Measurements from ENCODE around the gene IL3RA.
"Not testable (repeated sequence)": the region's sequence is repeated elsewhere in the genome, so short reads cannot be mapped to it uniquely, and the experiment has no call there.

Gene IL3RA

GRCh38 chrX:1400742-1401471 lies 64.3 kb downstream of the IL3RA start:
- no peak for DNase-seq

DNA sequence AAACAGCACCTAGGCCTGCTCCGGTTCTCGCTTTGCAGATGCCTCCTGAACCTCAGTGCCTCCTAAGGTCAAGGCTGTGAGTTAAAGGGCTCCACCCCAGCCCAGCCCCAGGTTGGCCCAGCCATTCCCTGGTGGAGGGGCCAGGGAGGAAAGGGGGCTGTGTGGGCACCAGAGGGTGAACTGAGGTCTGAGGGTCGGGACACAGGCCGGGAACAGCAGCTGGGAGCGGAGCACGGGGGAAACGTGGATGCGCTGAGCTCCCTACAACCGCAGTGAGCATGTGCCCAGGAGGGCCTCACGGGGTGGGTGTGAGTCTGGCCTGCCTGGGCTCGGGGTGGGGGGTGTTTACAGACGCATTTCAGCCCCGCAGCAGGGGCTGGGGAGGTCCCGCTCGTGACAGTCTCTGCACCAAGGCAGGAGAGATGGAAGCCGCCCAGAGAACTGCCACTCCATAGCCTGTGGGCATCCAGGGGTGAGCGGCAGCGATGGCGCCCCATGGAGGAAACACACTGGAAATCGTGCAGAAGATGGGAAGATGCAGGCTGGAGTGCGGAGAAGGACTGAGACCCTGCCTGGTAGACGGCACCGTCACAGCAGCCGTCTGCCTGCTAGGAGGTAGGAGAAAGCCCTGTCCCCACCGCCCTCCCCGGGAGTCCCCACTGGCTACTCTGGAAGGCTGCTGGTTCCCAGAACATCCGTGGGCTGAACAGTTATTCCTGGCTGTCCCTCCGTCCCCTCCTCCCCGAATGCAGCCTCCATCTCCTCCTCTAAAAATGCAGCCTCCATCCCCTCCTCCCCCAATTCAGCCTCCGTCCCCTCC lies 65.2 kb downstream of the IL3RA start:
- no peak for DNase-seq

DNA sequence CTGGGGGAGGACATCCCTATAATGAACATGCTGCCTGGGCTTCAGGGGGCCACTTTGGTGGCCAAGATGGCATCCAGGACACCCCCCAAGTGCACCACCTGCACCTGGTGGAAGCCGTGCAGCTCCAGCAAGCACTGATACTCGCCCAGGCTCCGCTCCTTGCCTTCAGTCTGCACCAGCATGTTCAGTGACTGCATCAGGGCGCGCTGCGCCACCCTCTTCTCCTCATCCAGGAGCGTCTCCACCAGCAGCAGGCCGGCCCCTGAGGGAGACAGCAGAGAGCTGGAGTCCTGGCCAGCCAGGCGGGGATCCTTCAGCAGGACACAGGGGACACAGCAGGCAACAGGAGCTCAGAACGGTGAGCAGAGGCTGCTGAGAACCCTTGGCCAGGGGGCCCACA lies 66.6 kb downstream of the IL3RA start:
- DNase-seq = no peak

DNA sequence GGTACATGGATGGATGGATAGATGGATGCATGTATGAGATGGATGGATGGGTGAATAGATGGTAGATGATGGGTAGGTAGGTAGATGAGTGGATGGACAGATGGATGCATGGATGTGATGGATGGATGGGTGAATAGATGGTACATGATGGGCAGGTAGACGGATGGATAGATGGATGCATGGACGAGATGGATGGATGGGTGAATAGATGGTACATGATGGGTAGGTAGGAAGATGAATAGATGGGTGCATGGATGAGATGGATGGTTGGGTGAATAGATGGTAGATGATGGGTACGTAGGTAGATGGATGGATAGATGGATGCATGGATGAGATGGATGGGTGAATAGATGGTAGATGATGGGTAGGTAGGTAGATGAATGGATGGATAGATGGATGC lies 67.3 kb downstream of the IL3RA start:
- not testable (repeated sequence) for DNase-seq

- DNase-seq = not testable (repeated sequence)
These were observed 69.2 kb downstream of the IL3RA start for GRCh38 chrX:1405769-1406168.

GRCh38 chrX:1407035-1407434 lies 70.5 kb downstream of the IL3RA start:
- no peak for DNase-seq

DNA sequence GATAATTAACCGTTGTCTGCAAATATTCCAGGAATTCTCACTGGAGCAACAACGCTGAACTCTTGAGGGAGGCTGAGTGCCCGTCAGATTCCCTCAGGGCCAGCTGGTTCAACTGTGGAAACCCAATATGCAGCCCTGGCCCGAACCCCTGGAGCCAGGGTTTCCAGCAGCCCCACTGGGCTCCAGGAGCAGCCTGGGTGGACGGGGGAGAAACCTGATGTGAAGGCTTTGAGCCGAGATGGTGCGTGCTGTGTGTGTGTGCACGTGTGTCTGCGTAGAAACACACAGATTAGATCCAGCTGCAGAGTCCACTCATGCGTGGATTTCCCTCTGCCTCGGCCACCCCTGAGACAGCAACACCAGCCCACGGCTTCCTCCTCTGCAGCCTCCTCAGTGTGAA lies 74.7 kb downstream of the IL3RA start:
- DNase-seq = no peak

GRCh38 chrX:1412551-1413161 lies 76.1 kb downstream of the IL3RA start:
- DNase-seq = no peak

DNA sequence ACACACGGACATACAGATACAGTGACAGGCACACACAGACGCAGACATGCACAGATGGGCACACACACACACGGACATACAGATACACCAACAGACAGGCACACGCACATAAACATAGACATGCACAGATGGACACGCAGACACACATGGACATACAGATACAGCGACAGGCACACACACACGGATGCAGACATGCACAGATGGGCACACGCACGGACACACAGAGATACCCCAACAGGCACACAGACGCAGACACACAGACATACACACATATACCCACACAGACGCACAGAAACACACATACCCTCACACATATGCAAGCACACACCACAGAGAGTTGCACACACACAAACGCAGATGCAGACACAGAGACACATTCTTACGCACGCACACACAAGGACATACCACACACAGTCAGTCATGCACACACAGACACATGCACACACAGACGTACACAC lies 79.8 kb downstream of the IL3RA start:
- DNase-seq = no peak

- no peak for DNase-seq
These were observed 80.6 kb downstream of the IL3RA start for GRCh38 chrX:1416965-1417760.

DNA sequence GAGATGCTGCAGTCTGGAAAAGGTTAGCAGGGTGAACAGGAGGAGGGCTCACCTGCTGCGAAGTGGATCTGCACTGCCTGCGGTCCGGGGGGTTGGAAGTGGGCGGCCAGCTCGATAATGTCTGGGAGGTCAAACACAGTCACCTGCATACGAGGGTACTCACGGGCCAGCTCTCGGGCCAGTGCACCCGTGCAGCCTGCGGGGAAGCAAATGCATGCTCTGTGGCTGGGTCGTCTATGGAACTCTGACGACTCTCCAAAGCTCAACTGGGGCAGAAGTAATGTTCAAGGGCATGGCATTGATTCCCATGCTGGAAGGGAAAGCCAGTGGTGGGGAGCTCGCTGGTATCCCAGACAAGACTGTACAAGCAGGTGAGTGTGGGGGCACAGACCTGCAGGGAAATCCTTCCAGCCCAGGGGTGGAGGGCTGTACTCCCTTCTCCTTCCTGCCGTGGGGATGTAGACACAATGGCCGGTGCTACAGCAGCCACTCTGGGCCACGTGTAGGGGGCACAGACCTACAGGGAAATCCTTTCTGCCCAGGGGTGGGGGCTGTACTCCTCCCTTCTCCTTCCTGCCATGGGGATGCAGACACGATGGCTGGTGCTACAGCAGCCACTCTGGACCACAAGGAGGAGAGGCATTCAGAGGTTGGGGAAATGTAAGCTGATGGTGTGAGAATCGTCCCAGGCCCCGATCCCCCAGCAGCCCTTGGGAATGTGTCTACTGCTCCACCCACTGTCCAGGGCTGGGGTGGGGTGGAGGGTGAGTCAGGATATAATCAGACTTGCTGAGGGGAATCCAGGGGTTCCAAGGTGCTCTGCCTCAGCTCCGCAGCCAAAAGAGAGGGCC lies 81.6 kb downstream of the IL3RA start:
- no peak for DNase-seq

DNA sequence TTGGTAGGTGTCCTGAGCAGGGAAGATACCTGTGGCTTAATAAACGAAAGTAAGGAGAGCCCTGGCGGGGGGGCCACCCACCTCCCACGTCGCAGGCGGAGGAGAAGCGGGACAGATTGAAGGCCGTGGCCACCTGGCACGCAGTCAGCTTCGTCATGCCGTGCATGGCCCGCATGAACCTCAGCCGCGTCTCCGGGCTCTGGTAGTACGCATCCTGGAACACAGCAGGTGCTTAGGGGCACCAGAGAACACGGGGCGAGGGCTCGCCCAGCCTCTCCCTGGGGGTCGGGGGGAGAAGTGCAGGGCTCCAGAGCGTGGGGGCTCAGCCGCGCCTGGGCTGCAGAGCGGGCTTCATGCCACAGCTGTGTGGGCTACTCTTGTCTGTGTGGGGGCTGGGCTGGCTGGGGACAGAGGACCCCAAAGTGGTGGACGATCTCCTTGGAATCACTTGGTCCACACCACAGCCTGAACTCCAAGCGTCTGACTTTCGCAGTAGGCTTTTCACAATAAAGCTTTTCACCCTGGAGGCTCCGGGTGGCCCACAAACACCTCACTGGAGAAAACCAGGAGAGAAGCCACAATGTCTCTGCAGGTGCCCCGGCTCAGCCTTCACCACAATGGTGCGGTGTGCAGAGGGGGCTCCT lies 82.4 kb downstream of the IL3RA start:
- no peak for DNase-seq

- DNase-seq = no peak
These were observed 83.2 kb downstream of the IL3RA start for GRCh38 chrX:1419545-1420355.

GRCh38 chrX:1420371-1420770 lies 83.8 kb downstream of the IL3RA start:
- no peak for DNase-seq

- DNase-seq = no peak
These were observed 85.0 kb downstream of the IL3RA start for GRCh38 chrX:1421433-1422134.

DNA sequence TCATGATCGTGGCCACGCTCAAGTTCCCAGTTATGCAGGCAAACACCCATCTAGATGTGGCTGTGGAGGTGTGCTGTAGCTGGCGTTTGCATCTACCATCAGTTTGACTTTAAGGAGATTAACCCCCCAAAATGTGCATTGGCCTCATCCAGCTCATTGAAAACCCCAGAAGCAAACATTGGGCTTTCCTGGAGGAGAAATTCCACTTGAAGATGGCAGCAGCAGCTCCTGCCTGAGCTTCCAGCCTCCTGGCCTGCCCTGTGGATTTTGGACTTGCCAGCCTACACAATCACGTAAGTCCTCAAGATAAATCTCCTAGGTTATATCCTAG lies 85.5 kb downstream of the IL3RA start:
- DNase-seq = no peak

DNA sequence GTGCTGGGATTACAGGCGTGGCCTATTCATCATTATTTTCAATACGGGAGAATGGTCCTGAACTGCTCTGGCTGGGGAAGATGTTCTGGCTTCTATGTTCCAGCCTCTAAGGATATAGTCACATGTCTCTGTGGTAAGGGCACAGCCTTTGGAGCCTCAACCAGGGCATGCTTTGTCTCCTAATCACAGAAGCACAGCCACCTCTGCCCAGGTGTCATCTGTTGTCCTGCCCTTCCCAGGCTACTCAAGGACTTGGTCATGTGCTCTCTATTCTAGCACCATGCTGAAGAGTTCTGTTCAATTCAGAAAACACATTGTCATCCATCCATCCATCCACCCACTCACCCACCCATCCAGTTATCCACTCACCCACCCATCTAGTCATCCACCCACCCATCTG lies 86.6 kb downstream of the IL3RA start:
- DNase-seq = no peak

DNA sequence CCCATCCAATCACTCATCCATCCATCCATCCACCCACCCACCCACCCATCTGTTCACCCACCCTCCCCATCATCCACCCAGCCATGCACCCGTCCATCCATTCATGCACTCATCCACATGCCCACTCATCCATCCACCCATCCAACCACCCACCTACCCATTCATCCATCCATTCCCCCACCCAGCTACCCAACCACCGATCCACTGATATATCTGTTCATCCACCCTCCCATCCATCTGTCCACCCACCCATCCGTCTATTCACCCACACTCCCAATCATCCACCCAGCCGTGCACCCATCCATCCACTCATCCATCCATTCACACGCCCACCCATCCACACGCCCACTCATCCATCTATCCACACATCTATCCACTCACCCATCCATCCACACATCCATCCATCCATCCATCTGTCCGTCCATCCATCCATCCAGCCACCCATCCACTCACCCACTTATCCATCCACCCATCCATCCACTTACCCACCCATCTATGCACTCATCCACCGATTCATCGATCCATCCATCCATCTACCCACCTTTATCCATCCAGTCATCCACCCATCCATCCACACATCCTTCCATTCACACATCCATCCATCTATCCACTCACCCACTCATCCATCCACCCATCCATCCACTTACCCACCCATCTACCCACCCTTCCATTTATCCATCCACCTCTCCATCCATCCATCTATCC lies 87.7 kb downstream of the IL3RA start:
- DNase-seq = no peak

GRCh38 chrX:1425381-1425780 lies 88.8 kb downstream of the IL3RA start:
- no peak for DNase-seq
